ENCODE results near the gene CLDN11. TPM values are rescaled to one million over a fixed set of nuclear protein-coding genes. Genes with fewer than 3 reads are reported as not detected.

The CLDN11 gene
- polyA plus RNA-seq, 1 of the 3 experiments (the other 2 are of a cell fraction): 2.2 TPM

- Histone ChIP-seq H3K27ac (ENCODE audit: low read depth in 2 of 2, low read length in 1 of 2) (peak overlapping the region; percentile 21 to 62), H3K4me1 (ENCODE audit: control insufficient read depth in 1 of 2, insufficient read depth in 2 of 2, low read depth in 1 of 2, low read length in 1 of 2) (peaks cover 0 to 3% of the 10 kb centered on the region in 2 experiments; a peak in 3 of 4 replicates), H2AFZ (ENCODE audit: low read depth) (no peak overlapping the region), H4K20me1 (ENCODE audit: insufficient read depth) (peaks cover 80% of the 10 kb centered on the region), H3K9me3 (no peaks in the 10 kb centered on the region), H3K9me2 (no peaks in the 10 kb centered on the region), H3K9ac (no peak overlapping the region), H3K79me2 (ENCODE audit: insufficient read depth) (peaks cover 99% of the 10 kb centered on the region), H3K36me3 (replicated peaks in 1 of 2; ENCODE audit: control insufficient read depth in 1 of 2, insufficient read depth in 2 of 2, low read length in 1 of 2) (peaks cover 5 to 68% of the 10 kb centered on the region in 2 experiments), H3K4me2 (peak overlapping the region; percentile 35; the same call in 1 of the 2 replicates), H3K4me3 (ENCODE audit: low read depth in 2 of 2, low read length in 1 of 2) (no peak overlapping the region; a peak in 1 of 4 replicates), H3K27me3 (ENCODE audit: insufficient read depth) (no peaks in the 10 kb centered on the region), H3F3A (replicated peaks; ENCODE audit: insufficient read depth) (peaks cover 54% of the 10 kb centered on the region)
- peak; percentile 28 for DNase-seq
- 50% methylated on average over 2 of the region's 2 CpGs for WGBS (ENCODE audit: low lambda C conversion rate)
- POLR2A ChIA-PET: no interaction called here
- TF ChIP-seq EP300 (IDR thresholded peaks at IDR 0.05; ENCODE audit: borderline replicate concordance in 1 of 2, low read depth in 1 of 2, low read length in 1 of 2): 0 out of 4 replicates have a peak, but pooled peaks of 1 of the 2 experiments have one; percentile 5
- no peak for TF ChIP-seq TAF1 (IDR thresholded peaks at IDR 0.05; ENCODE audit: borderline replicate concordance, low read depth, low read length)
- CTCF ChIA-PET: interaction anchor here (1.1 to 3.1 kb wide), 2 partner anchors 38 to 42 kb away, joined by 3 to 14 read pairs; no protein-coding TSS in a partner anchor
Observed at GRCh38 chr3:170372190-170372879, 46.3 kb upstream of the CLDN11 start.

- no peaks in the 10 kb centered on the region for H3K27me3 ChIP-seq (ENCODE audit: insufficient read depth)
- no peaks in the 10 kb centered on the region for H3K9me2 ChIP-seq
- no peak overlapping the region for H3K9ac ChIP-seq
- no peak overlapping the region for H3K4me3 ChIP-seq (ENCODE audit: low read depth in 2 of 2, low read length in 1 of 2)
- TF ChIP-seq RFX5 (IDR thresholded peaks at IDR 0.05; ENCODE audit: low read length): no peak
- TF ChIP-seq CTCF (IDR thresholded peaks at IDR 0.05): no peak
- TF ChIP-seq EZH2phosphoT487 (IDR thresholded peaks at IDR 0.05; ENCODE audit: borderline replicate concordance, low read depth): no peak
- TF ChIP-seq CHD2 (IDR thresholded peaks at IDR 0.05; ENCODE audit: low read length, partially characterized antibody): no peak
- TF ChIP-seq MEF2A (IDR thresholded peaks at IDR 0.05; ENCODE audit: borderline replicate concordance, low read depth): no peak
- TF ChIP-seq REST (IDR thresholded peaks at IDR 0.05; ENCODE audit: low read depth, low read length): no peak
- H3K36me3 ChIP-seq (replicated peaks in 1 of 2; ENCODE audit: control insufficient read depth in 1 of 2, insufficient read depth in 2 of 2, low read length in 1 of 2): peaks cover 32 to 87% of the 10 kb centered on the region in 2 experiments
- peaks cover 96% of the 10 kb centered on the region for H3K79me2 ChIP-seq (ENCODE audit: insufficient read depth)
- H3F3A ChIP-seq (replicated peaks; ENCODE audit: insufficient read depth): peaks cover 13% of the 10 kb centered on the region
- no peak overlapping the region for H2AFZ ChIP-seq (ENCODE audit: low read depth)
- ChIA-PET POLR2A (interaction anchor here (1.4 kb wide), 1 partner anchor 26 kb away, joined by 4 read pairs; no protein-coding TSS in a partner anchor), CTCF (interaction anchor here (0.6 to 2.0 kb wide), 3 partner anchors 30 to 428 kb away, joined by 3 to 8 read pairs (median 3); no protein-coding TSS in a partner anchor)
- H3K27ac ChIP-seq (ENCODE audit: low read depth in 2 of 2, low read length in 1 of 2): peak overlapping the region in 1 of 2 experiments; percentile 45; a peak in 1 of 4 replicates
- H3K4me2 ChIP-seq: no peak overlapping the region
- no peaks in the 10 kb centered on the region for H3K9me3 ChIP-seq
- peaks cover 22% of the 10 kb centered on the region for H4K20me1 ChIP-seq (ENCODE audit: insufficient read depth)
- WGBS (ENCODE audit: low lambda C conversion rate): 69% methylated on average over 1 of the region's 1 CpG
- peaks cover 0 to 10% of the 10 kb centered on the region in 2 experiments; a peak in 1 of 4 replicates for H3K4me1 ChIP-seq (ENCODE audit: control insufficient read depth in 1 of 2, insufficient read depth in 2 of 2, low read depth in 1 of 2, low read length in 1 of 2)
- DNase-seq: no peak
Observed at GRCh38 chr3:170383567-170383966, 35.1 kb upstream of the CLDN11 start.

Data from SK-N-SH (cell line).